ENCODE results near the gene CEP44. TPM values are rescaled to one million over a fixed set of nuclear protein-coding genes. Genes with fewer than 3 reads are reported as not detected.

The CEP44 gene
- total and polyA plus RNA-seq, 12 donors: 5.8 to 22.5 (median 15.8) TPM

DNA sequence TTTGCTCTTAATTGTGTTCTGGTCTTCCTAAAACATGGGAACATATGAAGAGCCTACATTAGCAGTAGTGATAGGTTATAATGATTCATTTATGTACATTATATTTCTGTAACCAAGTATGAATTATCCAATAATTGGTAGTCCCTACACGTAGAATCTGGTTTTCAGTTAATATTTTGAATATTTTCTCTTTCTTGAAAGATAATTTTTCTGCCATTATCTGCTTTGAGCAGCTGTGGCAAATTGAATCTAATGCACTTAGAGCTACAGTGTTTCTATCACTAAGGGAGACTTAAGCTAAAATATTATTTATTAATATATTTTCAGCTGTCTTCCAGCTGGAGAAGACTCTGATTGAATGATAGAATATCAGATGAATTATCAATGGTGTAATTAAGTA lies 21.0 kb downstream of the CEP44 start:
- no peaks in the 10 kb centered on the region for H3K27me3 ChIP-seq
- no peaks in the 10 kb centered on the region for H3K9me3 ChIP-seq (replicated peaks in 1 of 3)
- no peak overlapping the region for H3K27ac ChIP-seq
- H3K4me1 ChIP-seq (replicated peaks in 1 of 2): no peaks in the 10 kb centered on the region
- no peak overlapping the region for H3K4me3 ChIP-seq
- DNase-seq: no peak
- no peaks in the 10 kb centered on the region for H3K36me3 ChIP-seq (replicated peaks in 1 of 2)
- intact Hi-C loops (cut with DNase I): no loop called here
- 83 to 94% (median 92%) methylated on average over 1 of the region's 1 CpG for WGBS, 4 donors
- TF ChIP-seq, protein P1, sequence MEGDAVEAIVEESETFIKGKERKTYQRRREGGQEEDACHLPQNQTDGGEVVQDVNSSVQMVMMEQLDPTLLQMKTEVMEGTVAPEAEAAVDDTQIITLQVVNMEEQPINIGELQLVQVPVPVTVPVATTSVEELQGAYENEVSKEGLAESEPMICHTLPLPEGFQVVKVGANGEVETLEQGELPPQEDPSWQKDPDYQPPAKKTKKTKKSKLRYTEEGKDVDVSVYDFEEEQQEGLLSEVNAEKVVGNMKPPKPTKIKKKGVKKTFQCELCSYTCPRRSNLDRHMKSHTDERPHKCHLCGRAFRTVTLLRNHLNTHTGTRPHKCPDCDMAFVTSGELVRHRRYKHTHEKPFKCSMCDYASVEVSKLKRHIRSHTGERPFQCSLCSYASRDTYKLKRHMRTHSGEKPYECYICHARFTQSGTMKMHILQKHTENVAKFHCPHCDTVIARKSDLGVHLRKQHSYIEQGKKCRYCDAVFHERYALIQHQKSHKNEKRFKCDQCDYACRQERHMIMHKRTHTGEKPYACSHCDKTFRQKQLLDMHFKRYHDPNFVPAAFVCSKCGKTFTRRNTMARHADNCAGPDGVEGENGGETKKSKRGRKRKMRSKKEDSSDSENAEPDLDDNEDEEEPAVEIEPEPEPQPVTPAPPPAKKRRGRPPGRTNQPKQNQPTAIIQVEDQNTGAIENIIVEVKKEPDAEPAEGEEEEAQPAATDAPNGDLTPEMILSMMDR (IDR thresholded peaks at IDR 0.05): no peak
- no peak for TF ChIP-seq POLR2A (IDR thresholded peaks at IDR 0.05)

DNA sequence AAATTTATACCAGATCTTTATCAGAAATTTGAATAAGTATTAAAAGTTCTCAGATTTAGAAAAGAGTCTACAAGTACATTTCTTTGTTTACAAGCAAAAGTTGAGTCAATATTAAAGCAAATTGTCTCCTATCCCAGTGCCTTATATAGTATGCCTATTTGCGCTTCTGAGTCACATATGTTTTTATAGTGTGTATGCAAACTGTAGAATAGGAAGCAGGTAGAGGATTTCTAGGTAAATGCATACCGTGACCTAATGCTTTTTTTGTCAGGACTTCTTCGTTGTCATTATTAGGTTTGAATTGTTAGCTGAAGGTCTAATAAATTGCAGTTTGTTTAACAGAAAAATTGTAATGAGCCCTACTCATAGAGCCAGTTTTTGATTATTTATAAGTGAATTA lies 22.2 kb downstream of the CEP44 start:
- Histone ChIP-seq H3K9me3 (replicated peaks in 1 of 3) (no peaks in the 10 kb centered on the region), H3K36me3 (replicated peaks in 1 of 2) (no peaks in the 10 kb centered on the region), H3K4me3 (no peak overlapping the region), H3K4me1 (replicated peaks in 1 of 2) (no peaks in the 10 kb centered on the region), H3K27me3 (no peaks in the 10 kb centered on the region), H3K27ac (no peak overlapping the region)
- DNase-seq: no peak
- TF ChIP-seq, protein P1 (IDR thresholded peaks at IDR 0.05): no peak
- no peak for TF ChIP-seq POLR2A (IDR thresholded peaks at IDR 0.05)
- 96 to 100% (median 98%) methylated on average over 3 of the region's 3 CpGs for WGBS, 4 donors
- intact Hi-C loops (cut with DNase I): no loop called here

DNA sequence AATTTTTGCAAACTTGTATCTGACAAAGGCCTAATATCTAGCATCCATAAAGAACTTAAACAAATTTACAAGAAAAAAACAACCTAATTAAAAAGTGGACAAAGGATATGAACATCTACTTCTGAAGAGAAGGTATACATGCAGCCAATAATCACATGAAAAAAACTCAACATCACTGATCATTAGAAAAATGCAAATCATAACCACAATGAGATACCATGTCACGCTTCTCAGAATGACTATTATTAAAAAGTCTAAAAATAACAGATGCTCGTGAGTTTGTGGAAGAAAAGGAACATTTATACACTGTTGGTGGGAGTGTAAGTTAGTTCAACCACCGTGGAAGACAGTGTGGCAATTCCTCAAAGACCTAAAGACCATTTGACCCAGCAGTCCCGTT lies 24.0 kb downstream of the CEP44 start:
- Histone ChIP-seq H3K4me3 (no peak overlapping the region), H3K9me3 (replicated peaks in 1 of 3) (no peaks in the 10 kb centered on the region), H3K36me3 (replicated peaks in 1 of 2) (peaks cover 0 to 3% of the 10 kb centered on the region in 2 donors), H3K27me3 (no peaks in the 10 kb centered on the region), H3K27ac (no peak overlapping the region), H3K4me1 (replicated peaks in 1 of 2) (no peaks in the 10 kb centered on the region)
- intact Hi-C loops (cut with DNase I): no loop called here
- 94 to 98% (median 96%) methylated on average over 4 of the region's 4 CpGs for WGBS, 4 donors
- TF ChIP-seq, protein P1 (IDR thresholded peaks at IDR 0.05): no peak
- TF ChIP-seq POLR2A (IDR thresholded peaks at IDR 0.05): no peak
- no peak for DNase-seq

DNA sequence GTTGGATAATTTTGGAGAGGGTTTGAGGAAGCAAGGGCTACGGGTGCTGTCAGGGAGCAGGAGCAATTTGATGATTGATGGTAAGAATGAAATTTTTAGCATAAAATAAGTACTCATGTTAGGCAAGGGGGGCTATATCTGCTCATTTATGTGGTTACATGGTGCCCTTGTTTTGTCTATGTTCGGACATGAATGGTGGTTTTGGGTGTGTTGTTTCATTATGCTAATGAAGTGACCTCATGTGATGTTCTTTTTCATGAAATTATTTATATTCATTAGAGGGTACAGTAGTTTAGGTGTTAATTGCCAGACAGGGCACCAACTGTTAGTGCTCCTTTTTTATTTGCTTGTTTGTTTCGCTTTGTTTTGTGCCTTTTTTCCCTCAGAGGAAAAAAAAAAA lies 29.3 kb downstream of the CEP44 start:
- WGBS, 4 donors: 91 to 94% (median 93%) methylated on average over 3 of the region's 3 CpGs
- H3K9me3 ChIP-seq (replicated peaks in 1 of 3): no peaks in the 10 kb centered on the region
- H3K27me3 ChIP-seq: no peaks in the 10 kb centered on the region
- no peaks in the 10 kb centered on the region for H3K4me1 ChIP-seq (replicated peaks in 1 of 2)
- no peak overlapping the region for H3K4me3 ChIP-seq
- TF ChIP-seq POLR2A (IDR thresholded peaks at IDR 0.05): no peak
- TF ChIP-seq, protein P1 (IDR thresholded peaks at IDR 0.05): no peak
- no peak for DNase-seq
- H3K36me3 ChIP-seq (replicated peaks in 1 of 2): peaks cover 0 to 3% of the 10 kb centered on the region in 2 donors
- no peak overlapping the region for H3K27ac ChIP-seq
- intact Hi-C loops (cut with DNase I): loop anchor here in 1 of 2 donors (5.0 kb wide), 1 partner anchor 96 kb away; no protein-coding TSS in a partner anchor

Data from adrenal gland (tissue), 12 donors.